ENCODE results near the gene GRID1. TPM values are rescaled to one million over a fixed set of nuclear protein-coding genes. Genes with fewer than 3 reads are reported as not detected.

The GRID1 gene
- total RNA-seq, 3 donors from 2014 or later, result 0.61 to 1.9 (median 0.87) TPM

DNA sequence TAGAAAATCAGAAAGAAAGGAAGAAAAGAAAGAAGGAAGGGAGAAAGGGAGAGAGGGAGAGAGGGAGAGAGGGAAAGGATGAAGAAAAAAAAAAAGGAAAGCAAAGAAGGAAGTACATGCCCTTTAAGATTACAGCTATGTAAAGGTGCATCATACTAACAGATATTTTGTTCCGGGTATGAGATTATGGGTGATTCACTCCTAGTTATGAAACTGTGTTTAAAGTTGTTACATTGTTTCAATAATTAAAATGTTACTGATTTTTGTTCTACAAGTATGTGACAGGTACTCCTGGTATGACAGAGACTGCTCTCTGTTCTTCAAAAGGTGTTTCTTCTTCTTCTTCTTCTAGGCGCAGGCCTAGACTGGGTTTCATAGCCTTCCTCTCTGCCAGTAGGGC is 808.9 kb downstream of the GRID1 start:
- Histone ChIP-seq H3K4me1 (ENCODE audit: low read depth) (no peaks in the 10 kb centered on the region), H3K36me3 (ENCODE audit: low read depth) (no peaks in the 10 kb centered on the region), H3K9me3 (no peaks in the 10 kb centered on the region), H3K4me3 (no peak overlapping the region)
- TF ChIP-seq, protein P1, sequence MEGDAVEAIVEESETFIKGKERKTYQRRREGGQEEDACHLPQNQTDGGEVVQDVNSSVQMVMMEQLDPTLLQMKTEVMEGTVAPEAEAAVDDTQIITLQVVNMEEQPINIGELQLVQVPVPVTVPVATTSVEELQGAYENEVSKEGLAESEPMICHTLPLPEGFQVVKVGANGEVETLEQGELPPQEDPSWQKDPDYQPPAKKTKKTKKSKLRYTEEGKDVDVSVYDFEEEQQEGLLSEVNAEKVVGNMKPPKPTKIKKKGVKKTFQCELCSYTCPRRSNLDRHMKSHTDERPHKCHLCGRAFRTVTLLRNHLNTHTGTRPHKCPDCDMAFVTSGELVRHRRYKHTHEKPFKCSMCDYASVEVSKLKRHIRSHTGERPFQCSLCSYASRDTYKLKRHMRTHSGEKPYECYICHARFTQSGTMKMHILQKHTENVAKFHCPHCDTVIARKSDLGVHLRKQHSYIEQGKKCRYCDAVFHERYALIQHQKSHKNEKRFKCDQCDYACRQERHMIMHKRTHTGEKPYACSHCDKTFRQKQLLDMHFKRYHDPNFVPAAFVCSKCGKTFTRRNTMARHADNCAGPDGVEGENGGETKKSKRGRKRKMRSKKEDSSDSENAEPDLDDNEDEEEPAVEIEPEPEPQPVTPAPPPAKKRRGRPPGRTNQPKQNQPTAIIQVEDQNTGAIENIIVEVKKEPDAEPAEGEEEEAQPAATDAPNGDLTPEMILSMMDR (IDR thresholded peaks at IDR 0.05), result no peak
- intact Hi-C loops (cut with DNase I, micrococcal nuclease), result no loop called here
- ATAC-seq (no peak), DNase-seq (no peak)

DNA sequence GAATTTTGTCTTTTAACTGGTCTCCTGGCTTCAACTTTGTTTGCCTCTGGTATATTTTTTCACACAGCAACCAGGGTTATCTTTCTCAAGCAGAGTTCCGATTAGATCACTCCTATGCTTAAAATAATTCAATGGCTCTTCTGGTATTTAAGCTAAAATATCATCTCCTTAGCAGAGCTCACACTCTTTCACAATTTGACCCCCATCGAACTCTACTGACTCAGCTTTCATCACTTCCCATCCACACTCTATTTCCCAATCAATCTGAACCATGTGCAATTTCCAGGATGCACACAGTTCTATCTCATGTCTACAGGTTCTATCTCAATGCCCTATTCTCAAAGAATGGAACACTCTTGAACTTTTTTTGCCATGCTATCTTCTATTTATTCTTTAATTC is 809.5 kb downstream of the GRID1 start:
- ATAC-seq, result no peak

More for the DNA sequence above, 809.5 kb downstream of the GRID1 start:
- Histone ChIP-seq H3K4me3 (no peak overlapping the region), H3K9me3 (no peaks in the 10 kb centered on the region), H3K4me1 (ENCODE audit: low read depth) (no peaks in the 10 kb centered on the region), H3K36me3 (ENCODE audit: low read depth) (no peaks in the 10 kb centered on the region)
- TF ChIP-seq, protein P1 (IDR thresholded peaks at IDR 0.05), result no peak
- no peak for DNase-seq
- intact Hi-C loops (cut with DNase I, micrococcal nuclease), result no loop called here

Small RNAs within 50 kb of the gene (microRNA-seq; reads per million reads assigned to microRNA genes)
- 1.9 reads per million for gene MIR346

Other genes with a start within 250 kb of the GRID1 start
- 10 to 100 TPM; 32.9 to 37.2 (median 34.0) TPM for gene WAPL, start 155.0 kb upstream of the GRID1 start, total RNA-seq